IPS-NIHi7 (cell line): ENCODE data around the gene SLC15A1.

ENCODE experiments used
- DNase-seq: peaks from one replicate; pipeline ENCODE4 v3.0.0; 2012; ENCODE audit warnings: mixed read lengths; ENCODE audit errors: extremely low spot score

SLC15A1 gene

GRCh38 chr13:98752467-98753290, at the start of gene SLC15A1:
Gene SLC15A1 (minus strand): TSS chr13:98752672. CDS start chr13:98752598, 74 bp downstream.
- peak; percentile 53 for DNase-seq

GRCh38 chr13:98801626-98802418, 49.4 kb upstream of the SLC15A1 start:
- DNase-seq, result no peak

- DNase-seq, result no peak
These were observed 47.6 kb upstream of the SLC15A1 start for GRCh38 chr13:98800078-98800477.

GRCh38 chr13:98798849-98799645, 46.6 kb upstream of the SLC15A1 start:
- no peak for DNase-seq

- no peak for DNase-seq
These were observed 45.0 kb upstream of the SLC15A1 start for GRCh38 chr13:98797456-98797855.

- no peak for DNase-seq
These were observed 44.3 kb upstream of the SLC15A1 start for GRCh38 chr13:98796798-98797197.

- DNase-seq, result no peak
These were observed 43.7 kb upstream of the SLC15A1 start for GRCh38 chr13:98796191-98796590.

- no peak for DNase-seq
These were observed 42.7 kb upstream of the SLC15A1 start for GRCh38 chr13:98795220-98795619.

- DNase-seq, result no peak
These were observed 42.0 kb upstream of the SLC15A1 start for GRCh38 chr13:98794498-98794897.

- DNase-seq, result no peak
These were observed 40.5 kb upstream of the SLC15A1 start for GRCh38 chr13:98792785-98793495.

GRCh38 chr13:98792321-98792720, 39.8 kb upstream of the SLC15A1 start:
- DNase-seq, result no peak

GRCh38 chr13:98791611-98792010, 39.1 kb upstream of the SLC15A1 start:
- DNase-seq, result no peak

GRCh38 chr13:98787996-98788395, 35.5 kb upstream of the SLC15A1 start:
- DNase-seq, result no peak

- DNase-seq, result no peak
These were observed 34.7 kb upstream of the SLC15A1 start for GRCh38 chr13:98787173-98787572.

GRCh38 chr13:98786023-98786422, 33.6 kb upstream of the SLC15A1 start:
- no peak for DNase-seq

GRCh38 chr13:98785405-98785804, 32.9 kb upstream of the SLC15A1 start:
- DNase-seq, result no peak

- no peak for DNase-seq
These were observed 32.2 kb upstream of the SLC15A1 start for GRCh38 chr13:98784666-98785065.

GRCh38 chr13:98783856-98784478, 31.5 kb upstream of the SLC15A1 start:
- no peak for DNase-seq

GRCh38 chr13:98782654-98783053, 30.2 kb upstream of the SLC15A1 start:
- no peak for DNase-seq

GRCh38 chr13:98781905-98782304, 29.4 kb upstream of the SLC15A1 start:
- no peak for DNase-seq

- DNase-seq, result no peak
These were observed 29.0 kb upstream of the SLC15A1 start for GRCh38 chr13:98781470-98781869.
